ENCODE results near the gene FERMT1. TPM values are rescaled to one million over a fixed set of nuclear protein-coding genes. Genes with fewer than 3 reads are reported as not detected.

FERMT1 gene
- total and polyA plus RNA-seq, 9 donors: 1.1 to 10.4 (median 4.7) TPM

DNA sequence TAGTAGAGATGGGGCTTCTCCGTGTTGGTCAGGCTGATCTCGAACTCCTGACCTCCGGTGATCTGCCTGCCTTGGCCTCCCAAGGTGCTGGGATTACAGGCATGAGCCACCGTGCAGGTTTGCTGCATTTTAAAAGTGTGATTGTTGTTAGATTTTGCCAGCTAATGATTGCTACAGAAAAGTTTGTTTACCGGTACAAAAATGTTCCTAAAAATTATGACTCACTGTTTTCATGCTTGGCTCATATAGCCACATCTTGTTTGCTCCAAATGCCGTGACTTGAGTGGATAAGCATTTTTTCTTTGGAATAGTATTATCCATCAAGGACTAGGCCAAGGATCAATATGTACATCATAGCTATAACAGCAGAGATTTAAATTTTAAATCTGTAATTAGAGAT lies 93.3 kb downstream of the FERMT1 start:
- Histone ChIP-seq H3K4me3 (no peak overlapping the region), H3K36me3 (no peaks in the 10 kb centered on the region), H3K9me3 (no peaks in the 10 kb centered on the region), H3K4me1 (ENCODE audit: insufficient read depth) (peaks cover 5% of the 10 kb centered on the region), H3K27me3 (no peaks in the 10 kb centered on the region), H3K27ac (no peak overlapping the region)
- 30 to 33% (median 32%) methylated on average over 6 of the region's 6 CpGs for WGBS, 3 donors
- DNase-seq: no peak
- TF ChIP-seq, protein P1, sequence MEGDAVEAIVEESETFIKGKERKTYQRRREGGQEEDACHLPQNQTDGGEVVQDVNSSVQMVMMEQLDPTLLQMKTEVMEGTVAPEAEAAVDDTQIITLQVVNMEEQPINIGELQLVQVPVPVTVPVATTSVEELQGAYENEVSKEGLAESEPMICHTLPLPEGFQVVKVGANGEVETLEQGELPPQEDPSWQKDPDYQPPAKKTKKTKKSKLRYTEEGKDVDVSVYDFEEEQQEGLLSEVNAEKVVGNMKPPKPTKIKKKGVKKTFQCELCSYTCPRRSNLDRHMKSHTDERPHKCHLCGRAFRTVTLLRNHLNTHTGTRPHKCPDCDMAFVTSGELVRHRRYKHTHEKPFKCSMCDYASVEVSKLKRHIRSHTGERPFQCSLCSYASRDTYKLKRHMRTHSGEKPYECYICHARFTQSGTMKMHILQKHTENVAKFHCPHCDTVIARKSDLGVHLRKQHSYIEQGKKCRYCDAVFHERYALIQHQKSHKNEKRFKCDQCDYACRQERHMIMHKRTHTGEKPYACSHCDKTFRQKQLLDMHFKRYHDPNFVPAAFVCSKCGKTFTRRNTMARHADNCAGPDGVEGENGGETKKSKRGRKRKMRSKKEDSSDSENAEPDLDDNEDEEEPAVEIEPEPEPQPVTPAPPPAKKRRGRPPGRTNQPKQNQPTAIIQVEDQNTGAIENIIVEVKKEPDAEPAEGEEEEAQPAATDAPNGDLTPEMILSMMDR (IDR thresholded peaks at IDR 0.05): no peak
- TF ChIP-seq POLR2A (IDR thresholded peaks at IDR 0.05) (no peak), EP300 (IDR thresholded peaks at IDR 0.05) (no peak)
- intact Hi-C loops (cut with DNase I): no loop called here

DNA sequence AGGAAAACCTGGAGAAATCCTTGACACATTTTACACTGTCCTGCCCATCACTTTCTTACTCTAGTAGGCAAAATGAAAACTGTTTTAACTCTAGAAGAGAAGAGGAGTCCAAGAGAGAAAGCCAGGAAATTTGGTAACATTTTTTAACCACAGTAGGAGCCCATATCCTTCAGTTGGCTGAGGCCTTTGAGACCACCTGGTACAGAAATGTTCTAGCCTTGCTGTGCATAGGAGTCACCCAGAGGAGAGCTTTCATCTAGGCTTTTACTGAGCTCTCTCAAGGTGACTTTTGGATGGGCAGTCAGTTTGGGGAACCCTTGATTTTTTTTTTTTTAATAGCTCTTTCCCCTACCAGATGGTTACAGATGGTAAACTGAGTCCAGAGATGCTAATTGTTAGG lies 94.0 kb downstream of the FERMT1 start:
- no peak overlapping the region for H3K27ac ChIP-seq
- intact Hi-C loops (cut with DNase I): no loop called here

DNA sequence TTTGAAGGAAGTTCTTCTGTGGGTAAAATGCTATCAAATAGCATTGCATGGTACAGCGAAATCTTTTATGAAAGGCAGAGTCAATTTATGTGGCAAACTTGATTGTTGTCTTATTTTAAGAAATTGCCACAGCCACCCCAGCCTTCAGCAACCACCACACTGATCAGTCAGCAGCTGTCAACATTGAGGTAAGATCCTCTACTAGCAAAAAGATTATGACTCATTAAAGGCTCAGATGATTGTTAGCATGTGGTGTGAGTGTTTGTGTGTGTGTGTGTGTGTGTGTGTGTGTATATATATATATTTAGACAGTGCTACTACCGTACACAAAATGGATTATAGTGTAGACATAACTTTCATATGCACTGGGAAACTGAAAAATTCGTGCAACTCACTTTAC lies 96.8 kb downstream of the FERMT1 start:
- 92 to 97% (median 94%) methylated on average over 3 of the region's 3 CpGs for WGBS, 3 donors
- intact Hi-C loops (cut with DNase I): no loop called here
- no peaks in the 10 kb centered on the region for H3K9me3 ChIP-seq
- H3K4me3 ChIP-seq: no peak overlapping the region
- H3K36me3 ChIP-seq: no peaks in the 10 kb centered on the region
- H3K27ac ChIP-seq: no peak overlapping the region
- H3K27me3 ChIP-seq: no peaks in the 10 kb centered on the region
- TF ChIP-seq, protein P1 (IDR thresholded peaks at IDR 0.05): no peak
- TF ChIP-seq EP300 (IDR thresholded peaks at IDR 0.05): no peak
- no peak for TF ChIP-seq POLR2A (IDR thresholded peaks at IDR 0.05)
- no peak for DNase-seq
- H3K4me1 ChIP-seq (ENCODE audit: insufficient read depth): peaks cover 5% of the 10 kb centered on the region

More for the DNA sequence above, 94.0 kb downstream of the FERMT1 start:
- no peak for TF ChIP-seq EP300 (IDR thresholded peaks at IDR 0.05)
- no peak for TF ChIP-seq POLR2A (IDR thresholded peaks at IDR 0.05)
- TF ChIP-seq, protein P1 (IDR thresholded peaks at IDR 0.05): no peak
- H3K9me3 ChIP-seq: no peaks in the 10 kb centered on the region
- DNase-seq: no peak
- no peak overlapping the region for H3K4me3 ChIP-seq
- H3K27me3 ChIP-seq: no peaks in the 10 kb centered on the region
- peaks cover 5% of the 10 kb centered on the region for H3K4me1 ChIP-seq (ENCODE audit: insufficient read depth)
- no peaks in the 10 kb centered on the region for H3K36me3 ChIP-seq

Other genes starting within 250 kb of the FERMT1 start
- 10 to 100 TPM in 2 of 7 donors, 1 to 10 TPM in 5; 2.0 to 27.9 (median 6.3) TPM for gene CHGB, start 211.5 kb downstream of the FERMT1 start, total RNA-seq
- 10 to 100 TPM in 1 of 2 donors, 1 to 10 TPM in 1; 5.5 to 34.1 TPM for gene CHGB, start 211.5 kb downstream of the FERMT1 start, polyA plus RNA-seq
- gene TRMT6, start 172.5 kb downstream of the FERMT1 start, total RNA-seq: 10 to 100 TPM in 5 of 7 donors, 1 to 10 TPM in 2; 5.8 to 19.3 (median 11.5) TPM
- gene TRMT6, start 172.5 kb downstream of the FERMT1 start, polyA plus RNA-seq: 10 to 100 TPM in 1 of 2 donors, 1 to 10 TPM in 1; 6.6 to 12.5 TPM
- gene MCM8, start 172.4 kb downstream of the FERMT1 start, total RNA-seq: 1 to 10 TPM; 2.3 to 4.9 (median 4.3) TPM
- gene MCM8, start 172.4 kb downstream of the FERMT1 start, polyA plus RNA-seq: 1 to 10 TPM; 2.4 to 3.5 TPM
- 100 to 1,000 TPM in 1 of 7 donors, 10 to 100 TPM in 6; 29.7 to 109 (median 37.2) TPM for gene CRLS1, start 116.9 kb downstream of the FERMT1 start, total RNA-seq
- 10 to 100 TPM; 33.4 to 35.2 TPM for gene CRLS1, start 116.9 kb downstream of the FERMT1 start, polyA plus RNA-seq
- 10 to 100 TPM in 1 of 7 donors, 1 to 10 TPM in 3, under 1 TPM in 3; 0.15 to 72.5 (median 1.1) TPM for gene LRRN4, start 69.0 kb downstream of the FERMT1 start, total RNA-seq
- under 1 TPM; 0.29 to 0.33 TPM for gene LRRN4, start 69.0 kb downstream of the FERMT1 start, polyA plus RNA-seq

All from ovary (tissue), 9 donors.